Progenitor cell of endocrine pancreas (in vitro differentiated cells): ENCODE data around the gene RBM19. TPM values are rescaled to one million over a fixed set of nuclear protein-coding genes. Genes with fewer than 3 reads are reported as not detected.

ENCODE experiments used
- DNase-seq: peaks from one replicate; pipeline ENCODE4 v3.0.0; 2021; ENCODE audit warnings: low spot score; ENCODE audit not compliant: unreplicated experiment
- H3K27ac Mint-ChIP-seq: 2 replicates; pipeline ENCODE4 v1.8.0; 2021; ENCODE audit warnings: mild to moderate bottlenecking, moderate library complexity, mixed read lengths
- H3K27me3 Mint-ChIP-seq: 2 replicates; pipeline ENCODE4 v1.8.0; 2021; ENCODE audit warnings: mixed read lengths
- H3K36me3 Mint-ChIP-seq: 2 replicates; pipeline ENCODE4 v1.8.0; 2022; ENCODE audit warnings: mixed read lengths; ENCODE audit not compliant: insufficient read depth
- H3K4me1 Mint-ChIP-seq: 2 replicates; pipeline ENCODE4 v1.8.0; 2021; ENCODE audit warnings: low read depth, mixed read lengths
- H3K4me3 Mint-ChIP-seq: 2 replicates; pipeline ENCODE4 v1.8.0; 2021; ENCODE audit warnings: low read depth, mild to moderate bottlenecking, moderate library complexity, mixed read lengths
- H3K9me3 Mint-ChIP-seq: 2 replicates; pipeline ENCODE4 v1.8.0; 2021; ENCODE audit warnings: low read depth, mixed read lengths
- CTCF ChIP-seq: fragments of 200-600 bp; sonication (generic); IDR thresholded peaks from one replicate; pipeline ENCODE4 v1.5.0; 2021; ENCODE audit warnings: antibody characterized with exemption, mild to moderate bottlenecking; ENCODE audit not compliant: unreplicated experiment
- total RNA-seq: library from RNA; stranded (reverse); gene quantifications from 2 replicates; pipeline ENCODE4 v1.2.1, GENCODE V29; 2021

The RBM19 gene
- total RNA-seq, 1 donor from 2014 or later, result 39.4 TPM

GRCh38 chr12:113779774-113780173, 186.4 kb downstream of the RBM19 start:
- peaks cover 57% of the 10 kb centered on the region for H3K27me3 Mint-ChIP-seq
- H3K4me1 Mint-ChIP-seq, result peaks cover 2% of the 10 kb centered on the region
- H3K27ac Mint-ChIP-seq, result no peak overlapping the region
- no peaks in the 10 kb centered on the region for H3K9me3 Mint-ChIP-seq
- DNase-seq, result no peak
- H3K4me3 Mint-ChIP-seq, result no peak overlapping the region
- no peaks in the 10 kb centered on the region for H3K36me3 Mint-ChIP-seq
- no peak for TF ChIP-seq CTCF

- Mint-ChIP-seq H3K36me3 (no peaks in the 10 kb centered on the region), H3K9me3 (no peaks in the 10 kb centered on the region), H3K4me3 (no peak overlapping the region), H3K27me3 (peaks cover 55% of the 10 kb centered on the region), H3K4me1 (peaks cover 2% of the 10 kb centered on the region), H3K27ac (no peak overlapping the region)
- TF ChIP-seq CTCF, result no peak
- no peak for DNase-seq
Measured at GRCh38 chr12:113778432-113779132, 187.5 kb downstream of the RBM19 start.

GRCh38 chr12:113777751-113778150, 188.4 kb downstream of the RBM19 start:
- Mint-ChIP-seq H3K4me1 (peaks cover 2% of the 10 kb centered on the region), H3K4me3 (no peak overlapping the region), H3K27ac (no peak overlapping the region), H3K27me3 (peaks cover 54% of the 10 kb centered on the region), H3K36me3 (no peaks in the 10 kb centered on the region), H3K9me3 (no peaks in the 10 kb centered on the region)
- TF ChIP-seq CTCF, result no peak
- DNase-seq, result no peak

DNA sequence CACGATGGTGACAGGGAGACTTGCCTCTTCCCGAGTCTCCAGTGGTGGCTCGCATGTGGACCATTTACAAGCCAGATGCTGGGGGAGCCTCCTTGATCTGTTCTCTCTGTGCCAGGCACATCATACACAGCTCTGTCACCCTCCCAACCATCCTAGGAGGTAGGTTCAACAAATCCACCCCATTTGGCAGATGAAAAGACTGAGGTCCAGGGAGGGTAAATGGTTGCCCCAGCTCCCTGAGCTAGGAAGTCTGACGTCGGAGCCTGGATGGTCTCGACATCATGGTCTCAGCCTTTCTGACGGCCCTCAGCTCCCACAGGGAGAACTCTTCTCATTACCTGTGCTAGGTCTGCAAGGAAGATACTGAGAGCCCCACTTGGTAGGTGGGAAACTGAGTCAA, 189.6 kb downstream of the RBM19 start:
- Mint-ChIP-seq H3K27ac (no peak overlapping the region), H3K9me3 (no peaks in the 10 kb centered on the region), H3K36me3 (no peaks in the 10 kb centered on the region), H3K4me3 (no peak overlapping the region), H3K27me3 (peaks cover 59% of the 10 kb centered on the region), H3K4me1 (peaks cover 2% of the 10 kb centered on the region)
- DNase-seq, result no peak
- no peak for TF ChIP-seq CTCF

DNA sequence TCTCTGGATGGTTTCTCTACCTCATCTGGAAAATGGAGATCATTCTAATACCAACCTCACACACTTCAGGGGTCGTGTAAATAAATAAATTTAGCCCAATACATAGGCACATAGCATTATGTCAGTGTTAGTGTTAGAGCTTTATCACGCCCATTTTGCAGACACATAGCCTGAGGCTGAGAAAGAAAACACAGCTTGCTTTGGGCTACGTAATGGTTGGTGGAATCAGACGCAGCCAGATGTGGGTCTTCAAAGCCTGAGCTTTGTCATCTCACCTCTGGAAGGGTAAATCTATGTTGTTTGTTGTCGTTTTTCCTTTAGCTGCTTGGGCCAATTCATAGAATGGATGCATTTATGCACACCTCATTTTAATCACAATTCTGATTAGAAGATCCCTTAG, 191.6 kb downstream of the RBM19 start:
- Mint-ChIP-seq H3K27ac (no peak overlapping the region), H3K27me3 (peaks cover 51% of the 10 kb centered on the region), H3K36me3 (no peaks in the 10 kb centered on the region), H3K9me3 (no peaks in the 10 kb centered on the region), H3K4me1 (no peaks in the 10 kb centered on the region), H3K4me3 (no peak overlapping the region)
- TF ChIP-seq CTCF, result no peak
- DNase-seq, result no peak
